Measurements from ENCODE around the gene SRPK3.

DNA sequence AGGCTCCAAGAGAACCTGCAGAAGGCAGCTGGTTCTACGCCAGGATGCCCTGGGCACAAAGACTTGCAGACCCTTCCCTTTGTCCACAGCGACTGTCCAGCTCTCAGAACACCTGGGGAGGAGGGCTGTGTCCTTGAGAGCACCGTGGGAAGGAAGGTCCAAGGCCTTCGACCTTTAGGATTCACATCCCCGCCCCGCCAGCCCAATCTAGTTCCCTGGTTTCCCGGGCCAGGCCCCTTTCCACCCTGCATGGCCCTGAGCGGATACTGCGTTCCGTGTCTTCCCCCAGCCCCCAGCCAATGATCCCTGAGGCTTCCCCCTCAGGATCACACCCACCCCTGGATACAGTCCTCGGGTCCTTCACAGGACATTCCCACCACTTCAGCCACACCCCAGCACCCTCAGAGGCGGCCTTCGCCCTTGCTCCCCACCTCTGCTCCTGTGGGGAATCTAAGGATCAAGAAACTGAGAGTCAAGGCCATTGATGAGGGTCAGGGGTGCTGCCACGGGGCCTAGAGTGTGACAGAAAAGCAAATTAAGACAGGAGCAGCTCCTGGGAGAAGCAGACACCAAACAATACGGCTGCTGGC is 47.1 kb upstream of the SRPK3 start:
- TF ChIP-seq, protein P1, sequence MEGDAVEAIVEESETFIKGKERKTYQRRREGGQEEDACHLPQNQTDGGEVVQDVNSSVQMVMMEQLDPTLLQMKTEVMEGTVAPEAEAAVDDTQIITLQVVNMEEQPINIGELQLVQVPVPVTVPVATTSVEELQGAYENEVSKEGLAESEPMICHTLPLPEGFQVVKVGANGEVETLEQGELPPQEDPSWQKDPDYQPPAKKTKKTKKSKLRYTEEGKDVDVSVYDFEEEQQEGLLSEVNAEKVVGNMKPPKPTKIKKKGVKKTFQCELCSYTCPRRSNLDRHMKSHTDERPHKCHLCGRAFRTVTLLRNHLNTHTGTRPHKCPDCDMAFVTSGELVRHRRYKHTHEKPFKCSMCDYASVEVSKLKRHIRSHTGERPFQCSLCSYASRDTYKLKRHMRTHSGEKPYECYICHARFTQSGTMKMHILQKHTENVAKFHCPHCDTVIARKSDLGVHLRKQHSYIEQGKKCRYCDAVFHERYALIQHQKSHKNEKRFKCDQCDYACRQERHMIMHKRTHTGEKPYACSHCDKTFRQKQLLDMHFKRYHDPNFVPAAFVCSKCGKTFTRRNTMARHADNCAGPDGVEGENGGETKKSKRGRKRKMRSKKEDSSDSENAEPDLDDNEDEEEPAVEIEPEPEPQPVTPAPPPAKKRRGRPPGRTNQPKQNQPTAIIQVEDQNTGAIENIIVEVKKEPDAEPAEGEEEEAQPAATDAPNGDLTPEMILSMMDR (IDR thresholded peaks at IDR 0.05; ENCODE audit: low read depth, low read length, poor library complexity, severe bottlenecking), result no peak
- TF ChIP-seq EZH2phosphoT487 (IDR thresholded peaks at IDR 0.05; ENCODE audit: borderline replicate concordance, low read length), result no peak
